Retinal pigment epithelial cell (primary cell): ENCODE measurements around the gene CDHR1.

Experiments used
- DNase-seq: peaks from one replicate; pipeline ENCODE4 v3.0.0-alpha.2; 2010; ENCODE audit warnings: low read depth
- H3K4me3 ChIP-seq: 2 replicates; pipeline ENCODE4 v1.5.1; 2011; ENCODE audit warnings: mild to moderate bottlenecking, low read length, control low read depth, moderate library complexity
- TF ChIP-seq, protein P1 (sequence below): conservative IDR thresholded peaks from 2 replicates; pipeline ENCODE4 v1.5.1; 2011; ENCODE audit warnings: low read depth, low read length, control low read depth, inconsistent platforms

CDHR1 gene

DNA sequence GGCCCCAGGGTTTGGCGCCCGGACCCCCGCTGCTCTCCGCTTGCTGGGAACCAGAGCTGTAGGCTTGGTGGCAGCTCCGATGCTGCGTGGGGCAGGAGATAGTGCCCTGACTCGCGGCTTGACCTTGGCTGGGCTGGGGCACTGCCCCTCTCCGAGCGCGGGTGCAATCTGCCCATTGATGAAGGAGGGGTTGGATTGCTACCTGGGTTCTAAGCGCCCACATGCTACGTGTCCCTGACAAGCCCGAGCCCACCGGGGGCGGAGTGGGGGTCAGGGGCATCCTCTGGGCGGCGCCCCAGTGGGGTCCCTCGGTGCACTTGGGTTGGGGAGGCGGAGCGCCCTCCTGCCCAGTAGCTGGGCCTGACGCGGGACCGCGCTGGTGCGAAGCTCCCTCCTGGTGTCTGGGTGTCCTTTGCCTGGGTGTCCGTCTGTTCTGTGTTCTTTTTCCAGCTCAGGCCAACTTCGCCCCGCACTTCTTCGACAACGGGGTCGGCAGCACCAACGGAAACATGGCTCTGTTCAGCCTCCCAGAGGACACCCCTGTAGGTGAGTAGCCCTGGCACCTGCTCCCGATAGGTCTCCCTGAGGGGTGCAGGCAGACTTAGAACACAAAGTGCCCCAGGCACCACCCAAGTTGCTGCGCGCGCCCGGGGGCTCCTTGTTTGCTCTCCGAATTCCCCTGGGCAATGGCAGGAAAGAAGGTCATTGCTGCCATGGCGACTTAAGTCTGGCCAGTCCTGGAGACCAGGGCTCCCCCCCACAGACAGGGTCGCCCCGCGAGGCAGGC is 900 bp downstream of the CDHR1 start:
- TF ChIP-seq, protein P1, sequence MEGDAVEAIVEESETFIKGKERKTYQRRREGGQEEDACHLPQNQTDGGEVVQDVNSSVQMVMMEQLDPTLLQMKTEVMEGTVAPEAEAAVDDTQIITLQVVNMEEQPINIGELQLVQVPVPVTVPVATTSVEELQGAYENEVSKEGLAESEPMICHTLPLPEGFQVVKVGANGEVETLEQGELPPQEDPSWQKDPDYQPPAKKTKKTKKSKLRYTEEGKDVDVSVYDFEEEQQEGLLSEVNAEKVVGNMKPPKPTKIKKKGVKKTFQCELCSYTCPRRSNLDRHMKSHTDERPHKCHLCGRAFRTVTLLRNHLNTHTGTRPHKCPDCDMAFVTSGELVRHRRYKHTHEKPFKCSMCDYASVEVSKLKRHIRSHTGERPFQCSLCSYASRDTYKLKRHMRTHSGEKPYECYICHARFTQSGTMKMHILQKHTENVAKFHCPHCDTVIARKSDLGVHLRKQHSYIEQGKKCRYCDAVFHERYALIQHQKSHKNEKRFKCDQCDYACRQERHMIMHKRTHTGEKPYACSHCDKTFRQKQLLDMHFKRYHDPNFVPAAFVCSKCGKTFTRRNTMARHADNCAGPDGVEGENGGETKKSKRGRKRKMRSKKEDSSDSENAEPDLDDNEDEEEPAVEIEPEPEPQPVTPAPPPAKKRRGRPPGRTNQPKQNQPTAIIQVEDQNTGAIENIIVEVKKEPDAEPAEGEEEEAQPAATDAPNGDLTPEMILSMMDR = no peak
- no peak overlapping the region for H3K4me3 ChIP-seq
- no peak for DNase-seq

DNA sequence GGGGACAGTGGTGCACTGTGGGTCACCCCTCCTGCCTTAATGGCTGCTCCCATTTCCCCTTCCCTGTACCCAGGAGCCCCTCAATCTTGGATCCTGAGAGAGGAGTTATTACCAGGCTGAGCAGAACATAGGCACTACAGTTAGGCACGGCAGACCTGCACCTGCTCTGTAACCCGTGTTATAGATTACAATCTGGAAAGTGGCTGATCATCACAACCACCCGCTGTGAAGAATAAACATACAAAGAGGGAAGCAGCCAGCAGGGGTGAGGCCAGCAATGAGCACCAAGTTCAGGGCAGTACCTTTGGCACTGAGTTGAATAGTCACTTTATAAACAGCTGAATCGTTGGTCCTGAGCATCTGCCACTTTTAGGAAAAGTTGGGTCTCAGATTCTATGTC is 1.7 kb downstream of the CDHR1 start:
- DNase-seq = no peak
- TF ChIP-seq, protein P1 = no peak
- no peak overlapping the region for H3K4me3 ChIP-seq

DNA sequence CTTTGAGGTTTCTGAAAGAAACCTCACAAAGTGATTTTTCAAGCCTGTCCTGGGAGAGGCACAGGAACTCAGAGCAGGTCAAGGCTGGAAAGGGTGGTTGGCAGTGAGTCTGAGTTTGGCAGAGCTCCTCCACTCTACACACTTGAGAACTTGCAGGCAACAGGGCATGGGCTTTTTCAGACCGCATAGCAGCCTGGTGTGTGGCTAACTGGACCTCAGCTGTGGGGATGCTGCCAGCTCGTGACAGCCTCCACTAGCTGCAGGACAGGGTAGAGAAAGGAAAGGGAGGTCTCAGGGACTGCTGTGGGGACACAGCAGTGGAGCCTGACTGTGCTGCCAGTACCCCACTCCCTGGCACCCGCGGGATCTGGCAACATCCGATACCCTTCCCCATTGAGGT is 2.6 kb downstream of the CDHR1 start:
- TF ChIP-seq, protein P1 = no peak
- no peak overlapping the region for H3K4me3 ChIP-seq

DNA sequence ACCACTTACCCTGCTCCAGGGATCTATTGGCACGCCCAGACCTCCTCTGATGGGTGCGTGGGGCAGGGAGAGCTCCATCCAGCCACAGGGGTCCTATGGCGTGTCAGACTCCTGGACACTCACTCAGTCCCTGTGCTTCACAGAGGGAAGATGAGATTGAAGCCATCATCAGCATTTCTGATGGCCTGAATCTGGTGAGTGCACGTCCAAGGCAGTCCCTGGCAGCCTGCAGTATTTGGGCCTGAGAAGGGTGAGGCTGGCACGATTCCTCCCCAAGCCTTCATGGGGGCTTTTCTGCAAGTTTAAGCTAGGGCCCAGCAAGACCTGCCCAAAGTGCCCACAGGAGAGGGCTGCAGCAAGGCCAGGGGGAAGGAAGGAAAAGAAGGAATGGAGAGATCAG is 3.3 kb downstream of the CDHR1 start:
- DNase-seq = no peak
- TF ChIP-seq, protein P1 = no peak
- H3K4me3 ChIP-seq = no peak overlapping the region

More for the DNA sequence above, 2.6 kb downstream of the CDHR1 start:
- DNase-seq = no peak

DNA sequence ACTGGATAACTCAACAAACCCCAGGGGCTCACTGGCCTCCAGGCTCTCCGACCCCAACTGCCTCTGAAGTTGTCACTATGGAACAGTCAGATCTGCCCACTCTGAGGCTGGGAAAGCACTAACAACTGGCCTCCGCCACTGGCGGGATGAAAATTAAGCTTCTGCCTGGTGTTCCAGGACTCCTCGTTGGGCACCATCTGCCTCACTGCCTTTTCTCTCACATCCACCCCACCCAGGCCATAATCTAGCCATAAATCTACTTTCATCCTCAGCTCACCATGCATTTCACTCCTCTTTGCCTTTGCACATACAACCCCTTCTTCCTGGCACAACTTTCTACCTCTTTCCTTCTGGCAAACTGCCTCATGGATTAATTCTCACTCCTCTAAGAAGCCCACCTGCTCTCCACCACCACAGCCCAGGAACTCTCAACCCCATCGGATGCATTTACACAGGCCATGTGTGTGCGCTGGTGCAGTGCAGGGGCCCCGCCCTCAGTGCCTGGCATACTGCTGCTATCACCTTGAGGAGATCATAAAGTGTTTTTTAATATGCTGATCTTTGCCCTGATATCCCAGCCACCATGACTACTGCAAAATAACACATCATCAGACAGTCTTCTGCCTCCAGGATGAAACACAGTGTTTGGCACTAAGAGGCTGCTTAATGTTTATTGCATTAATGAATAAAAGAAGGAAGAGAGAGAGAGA is 4.0 kb downstream of the CDHR1 start:
- TF ChIP-seq, protein P1 = no peak
- DNase-seq = no peak
- no peak overlapping the region for H3K4me3 ChIP-seq

DNA sequence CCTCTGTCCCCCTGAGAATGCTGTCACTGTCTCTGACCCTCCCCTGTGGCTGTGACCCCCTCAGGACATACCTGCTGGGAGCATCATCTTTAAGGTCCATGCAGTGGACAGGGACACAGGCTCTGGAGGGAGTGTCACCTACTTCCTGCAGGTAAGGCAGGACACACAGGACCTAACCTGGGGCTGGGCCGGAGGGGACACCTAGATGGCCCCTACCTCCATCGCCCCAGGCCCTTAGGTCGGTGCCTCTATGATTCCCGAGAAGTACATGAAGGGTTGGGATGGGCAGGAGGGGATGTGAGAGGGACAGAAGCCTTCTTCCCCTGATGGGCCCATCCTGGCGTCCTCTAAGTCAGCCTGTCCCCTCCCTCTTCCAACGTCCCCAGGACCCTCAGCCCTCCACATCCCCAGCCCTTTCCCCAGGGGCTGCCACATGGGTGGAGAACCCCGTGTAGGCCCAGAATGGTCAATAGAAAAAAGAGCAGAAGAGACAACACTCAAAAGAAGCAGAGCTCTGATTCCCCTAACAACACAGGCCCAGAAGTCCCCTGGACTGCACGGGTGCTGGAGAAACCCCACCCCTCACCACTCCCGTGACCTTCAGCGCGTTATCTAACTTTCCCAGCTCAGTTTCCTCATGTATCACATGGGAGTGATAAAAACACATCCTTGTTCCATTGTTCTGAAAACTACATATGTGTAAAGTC is 6.4 kb downstream of the CDHR1 start:
- no peak overlapping the region for H3K4me3 ChIP-seq
- DNase-seq = no peak
- TF ChIP-seq, protein P1 = no peak
